ENCODE results near the gene DCC.

DCC gene

GRCh38 chr18:52486052-52486451 is 146.1 kb downstream of the DCC start:
- DNase-seq (ENCODE audit: low spot score in 2 of 2) (no peak), ATAC-seq (no peak)
- Mint-ChIP-seq H3K36me3 (no peaks in the 10 kb centered on the region), H3K9me3 (peaks cover 13% of the 10 kb centered on the region), H3K4me3 (no peak overlapping the region), H3K27ac (no peak overlapping the region), H3K4me1 (no peaks in the 10 kb centered on the region)

GRCh38 chr18:52489396-52490306 is 149.7 kb downstream of the DCC start:
- Mint-ChIP-seq H3K4me1 (no peaks in the 10 kb centered on the region), H3K36me3 (no peaks in the 10 kb centered on the region), H3K4me3 (no peak overlapping the region), H3K27ac (no peak overlapping the region), H3K9me3 (peaks cover 18% of the 10 kb centered on the region)
- no peak for ATAC-seq
- no peak for DNase-seq (ENCODE audit: low spot score in 2 of 2)

- no peak overlapping the region for H3K27ac Mint-ChIP-seq
- DNase-seq (ENCODE audit: low spot score in 2 of 2) = no peak
- no peak overlapping the region for H3K4me3 Mint-ChIP-seq
- H3K9me3 Mint-ChIP-seq = peaks cover 13% of the 10 kb centered on the region
- H3K4me1 Mint-ChIP-seq = no peaks in the 10 kb centered on the region
- no peak for ATAC-seq
- no peaks in the 10 kb centered on the region for H3K36me3 Mint-ChIP-seq
These were observed 156.4 kb downstream of the DCC start for GRCh38 chr18:52496426-52496825.

- no peak for DNase-seq (ENCODE audit: low spot score in 2 of 2)
- Mint-ChIP-seq H3K36me3 (no peaks in the 10 kb centered on the region), H3K4me1 (no peaks in the 10 kb centered on the region), H3K27ac (no peak overlapping the region), H3K9me3 (peaks cover 10% of the 10 kb centered on the region), H3K4me3 (no peak overlapping the region)
- ATAC-seq = no peak
These were observed 159.0 kb downstream of the DCC start for GRCh38 chr18:52499016-52499415.

- DNase-seq (ENCODE audit: low spot score in 2 of 2) (no peak), ATAC-seq (no peak)
- H3K4me1 Mint-ChIP-seq = no peaks in the 10 kb centered on the region
These were observed 159.6 kb downstream of the DCC start for GRCh38 chr18:52499644-52500043.

GRCh38 chr18:52504589-52504988 is 164.6 kb downstream of the DCC start:
- DNase-seq (ENCODE audit: low spot score in 2 of 2) (no peak), ATAC-seq (no peak)
- no peaks in the 10 kb centered on the region for H3K4me1 Mint-ChIP-seq
- no peak overlapping the region for H3K27ac Mint-ChIP-seq
- peaks cover 6% of the 10 kb centered on the region for H3K9me3 Mint-ChIP-seq
- H3K36me3 Mint-ChIP-seq = no peaks in the 10 kb centered on the region
- H3K4me3 Mint-ChIP-seq = no peak overlapping the region

More at GRCh38 chr18:52499644-52500043, 159.6 kb downstream of the DCC start:
- Mint-ChIP-seq H3K27ac (no peak overlapping the region), H3K36me3 (no peaks in the 10 kb centered on the region), H3K4me3 (no peak overlapping the region), H3K9me3 (peaks cover 5% of the 10 kb centered on the region)

- Mint-ChIP-seq H3K9me3 (no peaks in the 10 kb centered on the region), H3K27ac (no peak overlapping the region), H3K36me3 (no peaks in the 10 kb centered on the region), H3K4me1 (no peaks in the 10 kb centered on the region), H3K4me3 (no peak overlapping the region)
- ATAC-seq (no peak), DNase-seq (ENCODE audit: low spot score in 2 of 2) (no peak)
These were observed 170.1 kb downstream of the DCC start for GRCh38 chr18:52510139-52510538.

GRCh38 chr18:52518086-52518485 is 178.1 kb downstream of the DCC start:
- H3K4me1 Mint-ChIP-seq = no peaks in the 10 kb centered on the region
- H3K4me3 Mint-ChIP-seq = no peak overlapping the region
- H3K27ac Mint-ChIP-seq = no peak overlapping the region
- no peaks in the 10 kb centered on the region for H3K36me3 Mint-ChIP-seq
- H3K9me3 Mint-ChIP-seq = peaks cover 2% of the 10 kb centered on the region
- no peak for DNase-seq (ENCODE audit: low spot score in 2 of 2)
- no peak for ATAC-seq

GRCh38 chr18:52519021-52519420 is 179.0 kb downstream of the DCC start:
- no peaks in the 10 kb centered on the region for H3K36me3 Mint-ChIP-seq
- no peak for DNase-seq (ENCODE audit: low spot score in 2 of 2)
- peaks cover 2% of the 10 kb centered on the region for H3K9me3 Mint-ChIP-seq
- H3K4me1 Mint-ChIP-seq = no peaks in the 10 kb centered on the region
- no peak overlapping the region for H3K27ac Mint-ChIP-seq
- no peak for ATAC-seq
- no peak overlapping the region for H3K4me3 Mint-ChIP-seq

- H3K36me3 Mint-ChIP-seq = no peaks in the 10 kb centered on the region
These were observed 183.6 kb downstream of the DCC start for GRCh38 chr18:52523566-52523965.

GRCh38 chr18:52531836-52532235 is 191.8 kb downstream of the DCC start:
- no peaks in the 10 kb centered on the region for H3K4me1 Mint-ChIP-seq
- no peak for ATAC-seq
- peaks cover 8% of the 10 kb centered on the region for H3K9me3 Mint-ChIP-seq
- H3K4me3 Mint-ChIP-seq = no peak overlapping the region
- H3K27ac Mint-ChIP-seq = no peak overlapping the region
- DNase-seq (ENCODE audit: low spot score in 2 of 2) = no peak
- no peaks in the 10 kb centered on the region for H3K36me3 Mint-ChIP-seq

More at GRCh38 chr18:52523566-52523965, 183.6 kb downstream of the DCC start:
- ATAC-seq (no peak), DNase-seq (ENCODE audit: low spot score in 2 of 2) (no peak)
- Mint-ChIP-seq H3K4me1 (no peaks in the 10 kb centered on the region), H3K4me3 (no peak overlapping the region), H3K27ac (no peak overlapping the region), H3K9me3 (peaks cover 6% of the 10 kb centered on the region)

- no peak for ATAC-seq
- Mint-ChIP-seq H3K4me1 (no peaks in the 10 kb centered on the region), H3K36me3 (no peaks in the 10 kb centered on the region), H3K9me3 (peaks cover 8% of the 10 kb centered on the region), H3K4me3 (no peak overlapping the region), H3K27ac (no peak overlapping the region)
- DNase-seq (ENCODE audit: low spot score in 2 of 2) = no peak
These were observed 196.0 kb downstream of the DCC start for GRCh38 chr18:52536039-52536438.

- no peak for DNase-seq (ENCODE audit: low spot score in 2 of 2)
- ATAC-seq = no peak
- H3K4me1 Mint-ChIP-seq = no peaks in the 10 kb centered on the region
- peaks cover 8% of the 10 kb centered on the region for H3K9me3 Mint-ChIP-seq
- H3K4me3 Mint-ChIP-seq = no peak overlapping the region
- H3K36me3 Mint-ChIP-seq = no peaks in the 10 kb centered on the region
- no peak overlapping the region for H3K27ac Mint-ChIP-seq
These were observed 197.3 kb downstream of the DCC start for GRCh38 chr18:52537261-52537660.

- Mint-ChIP-seq H3K36me3 (no peaks in the 10 kb centered on the region), H3K4me3 (no peak overlapping the region), H3K27ac (no peak overlapping the region), H3K9me3 (peaks cover 12% of the 10 kb centered on the region), H3K4me1 (no peaks in the 10 kb centered on the region)
- ATAC-seq (no peak), DNase-seq (ENCODE audit: low spot score in 2 of 2) (no peak)
These were observed 201.1 kb downstream of the DCC start for GRCh38 chr18:52541056-52541455.

- ATAC-seq (no peak), DNase-seq (ENCODE audit: low spot score in 2 of 2) (no peak)
- Mint-ChIP-seq H3K9me3 (peaks cover 9% of the 10 kb centered on the region), H3K36me3 (no peaks in the 10 kb centered on the region), H3K27ac (no peak overlapping the region), H3K4me3 (no peak overlapping the region), H3K4me1 (no peaks in the 10 kb centered on the region)
These were observed 204.1 kb downstream of the DCC start for GRCh38 chr18:52544086-52544485.

GRCh38 chr18:52546686-52547346 is 206.8 kb downstream of the DCC start:
- no peak overlapping the region for H3K27ac Mint-ChIP-seq
- H3K4me1 Mint-ChIP-seq = no peaks in the 10 kb centered on the region
- ATAC-seq (no peak), DNase-seq (ENCODE audit: low spot score in 2 of 2) (no peak)
- peaks cover 9% of the 10 kb centered on the region for H3K9me3 Mint-ChIP-seq
- H3K4me3 Mint-ChIP-seq = no peak overlapping the region
- no peaks in the 10 kb centered on the region for H3K36me3 Mint-ChIP-seq
